ENCODE measurements around the gene TESPA1. TPM values are rescaled to one million over a fixed set of nuclear protein-coding genes. Genes with fewer than 3 reads are reported as not detected.

The TESPA1 gene
- total and polyA plus RNA-seq, 9 of the 15 experiments (the other 6 are each of a cell fraction or from before 2014, with no cell fraction given), result 0.72 to 7.1 (median 2.4) TPM

GRCh38 chr12:54984658-54985376 is at the start of gene TESPA1 (continued):
- TF ChIP-seq ZNF318 (IDR thresholded peaks at IDR 0.05; ENCODE audit: borderline replicate concordance in 1 of 2, low read depth in 1 of 2) (no peak), ZBTB9 (CRISPR knock-in tag; IDR thresholded peaks at IDR 0.05) (0 out of 2 replicates have a peak, but pooled peaks have one; percentile 25), YBX1 (IDR thresholded peaks at IDR 0.05) (no peak), PHF8 (IDR thresholded peaks at IDR 0.05; ENCODE audit: borderline replicate concordance, low read length) (peak; percentile 12; the same call in 1 of the 2 replicates), POLR2H (tag; IDR thresholded peaks at IDR 0.05; ENCODE audit: low read depth) (peak; percentile 62; the same call in 1 of the 2 replicates), E2F1 (CRISPR knock-in tag; IDR thresholded peaks at IDR 0.05) (no peak)
